AG09319 (cell line): ENCODE measurements around the gene MYLK.

Experiments
- DNase-seq: peaks from one replicate; pipeline ENCODE4 v3.0.0-alpha.2; 2010; ENCODE audit warnings: low read depth; ENCODE audit errors: extremely low read depth
- CTCF ChIP-seq: IDR thresholded peaks from 2 replicates; pipeline ENCODE4 v1.5.1; 2011; ENCODE audit warnings: low read depth, mild to moderate bottlenecking, inconsistent platforms, low read length, moderate library complexity

The MYLK gene

GRCh38 chr3:123861081-123861836 lies 22.9 kb downstream of the MYLK start:
- no peak for DNase-seq
- no peak for TF ChIP-seq CTCF

- DNase-seq, result peak; percentile 41
- no peak for TF ChIP-seq CTCF
Observed at GRCh38 chr3:123859177-123859576, 25.0 kb downstream of the MYLK start.

GRCh38 chr3:123854905-123855304 lies 29.2 kb downstream of the MYLK start:
- no peak for DNase-seq
- no peak for TF ChIP-seq CTCF

GRCh38 chr3:123853686-123854372 lies 30.3 kb downstream of the MYLK start:
- no peak for TF ChIP-seq CTCF
- DNase-seq, result no peak

- no peak for TF ChIP-seq CTCF
- DNase-seq, result no peak
Observed at GRCh38 chr3:123847209-123847608, 36.9 kb downstream of the MYLK start.

- DNase-seq, result no peak
Observed at GRCh38 chr3:123843668-123844067, 40.5 kb downstream of the MYLK start.

More at GRCh38 chr3:123843668-123844067, 40.5 kb downstream of the MYLK start:
- no peak for TF ChIP-seq CTCF
